Liver (tissue), 9 donors: Measurements from ENCODE around the gene UBTD1. TPM values are rescaled to one million over a fixed set of nuclear protein-coding genes. Genes with fewer than 3 reads are reported as not detected.

Experiments
- DNase-seq: peaks from one replicate; pipeline ENCODE4 v3.0.0-alpha.2; 2017; ENCODE audit warnings: low spot score
- H3K27ac ChIP-seq, 2 donors: one replicate each; pipeline ENCODE4 v1.7.0; 2013; ENCODE audit warnings: inconsistent platforms in 2 of 2, low read length in 2 of 2, control low read depth in 1 of 2, low read depth in 1 of 2, mild to moderate bottlenecking in 1 of 2
- H3K27me3 ChIP-seq, 4 donors: one replicate each; pipeline versions ENCODE4 v1.6.1 to v1.7.0; 2013; ENCODE audit warnings: low read length in 3 of 4, inconsistent platforms in 1 of 4, mild to moderate bottlenecking in 1 of 4, moderate library complexity in 1 of 4; ENCODE audit not compliant: control insufficient read depth in 4 of 4, insufficient read depth in 4 of 4
- H3K36me3 ChIP-seq, 4 donors: one replicate each; pipeline versions ENCODE4 v1.6.1 to v1.7.0; 2013; ENCODE audit warnings: low read length in 3 of 4, mild to moderate bottlenecking in 3 of 4, low read depth in 1 of 4, moderate library complexity in 1 of 4; ENCODE audit not compliant: control insufficient read depth in 4 of 4, insufficient read depth in 3 of 4
- H3K4me1 ChIP-seq, 4 donors: one replicate each; pipeline versions ENCODE4 v1.6.1 to v1.7.0; 2013; ENCODE audit warnings: low read length in 3 of 4, mild to moderate bottlenecking in 3 of 4, moderate library complexity in 1 of 4; ENCODE audit not compliant: control insufficient read depth in 4 of 4, insufficient read depth in 4 of 4
- H3K4me3 ChIP-seq, 3 donors: one replicate each; pipeline versions ENCODE4 v1.6.1 to v1.7.0; 2013; ENCODE audit warnings: low read length in 3 of 3, control low read depth in 1 of 3, low read depth in 1 of 3, mild to moderate bottlenecking in 1 of 3
- H3K9ac ChIP-seq, 2 donors: one replicate each; pipeline ENCODE4 v1.7.0; 2013; ENCODE audit warnings: low read length in 2 of 2, mild to moderate bottlenecking in 2 of 2, moderate library complexity in 2 of 2, control low read depth in 1 of 2, low read depth in 1 of 2
- H3K9me3 ChIP-seq, 4 donors: one replicate each; pipeline versions ENCODE4 v1.6.1 to v1.7.0; 2013; ENCODE audit warnings: low read length in 3 of 4; ENCODE audit not compliant: control insufficient read depth in 4 of 4
- ATF3 ChIP-seq: IDR thresholded peaks from 2 replicates; pipeline ENCODE4 v1.6.1; 2016; ENCODE audit warnings: antibody characterized with exemption
- CTCF ChIP-seq: fragments of 150-350 bp; IDR thresholded peaks from 2 replicates; pipeline ENCODE4 v1.5.1; 2017; ENCODE audit warnings: improper control_type of control experiment, low read depth, low read length; ENCODE audit not compliant: missing input control
- EGR1 ChIP-seq, 2 donors: IDR thresholded peaks; 2 replicates each; pipeline ENCODE4 v1.6.1; 2016 to 2018; ENCODE audit warnings: antibody characterized with exemption in 2 of 2, low read depth in 2 of 2
- FOXA1 ChIP-seq: IDR thresholded peaks from 2 replicates; pipeline ENCODE4 v1.6.1; 2016; ENCODE audit warnings: antibody characterized with exemption
- FOXA2 ChIP-seq: IDR thresholded peaks from 2 replicates; pipeline ENCODE4 v1.6.1; 2016; ENCODE audit warnings: antibody characterized with exemption
- GABPA ChIP-seq, 2 donors: IDR thresholded peaks in 1 of 2; conservative IDR thresholded peaks in 1 of 2; 2 replicates each; pipeline ENCODE4 v1.6.1; 2016; ENCODE audit warnings: antibody characterized with exemption in 2 of 2, mild to moderate bottlenecking in 1 of 2, moderate library complexity in 1 of 2
- HNF4A ChIP-seq, 2 donors: conservative IDR thresholded peaks; 2 replicates each; pipeline ENCODE4 v1.6.1; 2016; ENCODE audit warnings: antibody characterized with exemption in 2 of 2, mild to moderate bottlenecking in 2 of 2
- HNF4G ChIP-seq: IDR thresholded peaks from 2 replicates; pipeline ENCODE4 v1.6.1; 2016; ENCODE audit warnings: antibody characterized with exemption
- JUND ChIP-seq, 2 donors: IDR thresholded peaks; 2 replicates each; pipeline ENCODE4 v1.6.1; 2016; ENCODE audit warnings: antibody characterized with exemption in 2 of 2
- MAX ChIP-seq: IDR thresholded peaks from 2 replicates; pipeline ENCODE4 v1.6.1; 2016; ENCODE audit warnings: antibody characterized with exemption
- NR2F2 ChIP-seq: IDR thresholded peaks from 2 replicates; pipeline ENCODE4 v1.6.1; 2016; ENCODE audit warnings: antibody characterized with exemption
- RAD21 ChIP-seq, 2 donors: IDR thresholded peaks; 2 replicates each; pipeline ENCODE4 v1.6.1; 2016; ENCODE audit warnings: antibody characterized with exemption in 2 of 2, mild to moderate bottlenecking in 2 of 2
- REST ChIP-seq: IDR thresholded peaks from 2 replicates; pipeline ENCODE4 v1.6.1; 2016; ENCODE audit warnings: antibody characterized with exemption, mild to moderate bottlenecking
- RXRA ChIP-seq, 2 donors: IDR thresholded peaks; 2 replicates each; pipeline ENCODE4 v1.6.1; 2017 to 2018; ENCODE audit warnings: antibody characterized with exemption in 2 of 2, mild to moderate bottlenecking in 1 of 2
- SP1 ChIP-seq: IDR thresholded peaks from 2 replicates; pipeline ENCODE4 v1.6.1; 2018; ENCODE audit warnings: antibody characterized with exemption, mild to moderate bottlenecking
- YY1 ChIP-seq: IDR thresholded peaks from 2 replicates; pipeline ENCODE4 v1.6.1; 2016; ENCODE audit warnings: antibody characterized with exemption, mild to moderate bottlenecking
- ZBTB33 ChIP-seq: IDR thresholded peaks from 2 replicates; pipeline ENCODE4 v1.6.1; 2016; ENCODE audit warnings: antibody characterized with exemption
- WGBS: extraction: QIAGEN DNeasy Blood & Tissue Kit; methylation state at CpG from one replicate; pipeline ENCODE4 v1.1.7; 2013; 5-methylcytosine and 5-hydroxymethylcytosine counted together
- polyA plus RNA-seq, 2 donors: library from polyadenylated mRNA; stranded (reverse) in 1 of 2; unstranded in 1 of 2; fragments of 200-250 nt in 1 of 2; fragments of >200 nt in 1 of 2; fragmentation: Nextera tagmentation in 1 of 2; extraction: Ambion mirVana in 1 of 2; gene quantifications; one replicate each; pipeline versions ENCODE4 v1.2.1 to v1.2.3, GENCODE V29; 2013 to 2015
- total RNA-seq, 2 donors: library from RNA; depleted of rRNA; stranded (reverse); fragments of >200 nt; gene quantifications; one replicate each; pipeline ENCODE4 v1.2.3, GENCODE V29; 2014
- donor health status: healthy.
- donor health status: healthy.
- donor health status: healthy.
- donor health status: healthy.
- donor health status: healthy.

UBTD1 gene
- total and polyA plus RNA-seq, 4 donors = 2.7 to 11.0 (median 9.3) TPM

GRCh38 chr10:97456686-97457065 lies 42.0 kb upstream of the UBTD1 start:
- TF ChIP-seq FOXA2 (no peak), YY1 (no peak), ATF3 (no peak), GABPA (IDR thresholded peaks at IDR 0.05 in 1 of 2, conservative IDR thresholded peaks at IDR 0.05 in 1 of 2) (no peak), MAX (no peak), HNF4G (no peak), SP1 (no peak), HNF4A (conservative IDR thresholded peaks at IDR 0.05) (no peak), CTCF (no peak), FOXA1 (no peak), NR2F2 (no peak), RAD21 (IDR thresholded peaks at IDR 0.05) (no peak), RXRA (IDR thresholded peaks at IDR 0.05) (no peak), JUND (IDR thresholded peaks at IDR 0.05) (no peak), EGR1 (IDR thresholded peaks at IDR 0.05; ENCODE audit: low read depth in 2 of 2) (no peak)
- H3K4me1 ChIP-seq = peaks cover 0 to 6% (median 4%) of the 10 kb centered on the region in 4 donors
- H3K4me3 ChIP-seq = no peak overlapping the region
- no peak overlapping the region for H3K9ac ChIP-seq
- H3K27ac ChIP-seq = no peak overlapping the region
- 89% methylated on average over 3 of the region's 3 CpGs for WGBS
- no peaks in the 10 kb centered on the region for H3K27me3 ChIP-seq
- peaks cover 11 to 71% (median 57%) of the 10 kb centered on the region in 4 donors for H3K36me3 ChIP-seq
- no peak for DNase-seq
- H3K9me3 ChIP-seq = no peaks in the 10 kb centered on the region

- Histone ChIP-seq H3K4me1 (peaks cover 0 to 11% (median 5%) of the 10 kb centered on the region in 4 donors), H3K27me3 (no peaks in the 10 kb centered on the region), H3K27ac (no peak overlapping the region), H3K9ac (no peak overlapping the region), H3K9me3 (no peaks in the 10 kb centered on the region), H3K36me3 (peaks cover 11 to 80% (median 69%) of the 10 kb centered on the region in 4 donors), H3K4me3 (no peak overlapping the region)
- no peak for DNase-seq
- WGBS = 97% methylated on average over 7 of the region's 7 CpGs
- TF ChIP-seq SP1 (no peak), ZBTB33 (no peak), RAD21 (IDR thresholded peaks at IDR 0.05) (no peak), ATF3 (no peak), FOXA2 (no peak), RXRA (IDR thresholded peaks at IDR 0.05) (no peak), REST (no peak), GABPA (IDR thresholded peaks at IDR 0.05 in 1 of 2, conservative IDR thresholded peaks at IDR 0.05 in 1 of 2) (no peak), JUND (IDR thresholded peaks at IDR 0.05) (no peak), NR2F2 (no peak), EGR1 (IDR thresholded peaks at IDR 0.05; ENCODE audit: low read depth in 2 of 2) (no peak), HNF4G (no peak), CTCF (no peak), YY1 (no peak), FOXA1 (no peak), MAX (no peak)
Measured at GRCh38 chr10:97459111-97459510, 39.6 kb upstream of the UBTD1 start.
